Gastroesophageal sphincter (tissue), 4 donors: Measurements from ENCODE around the gene METTL21A. TPM values are rescaled to one million over a fixed set of nuclear protein-coding genes. Genes with fewer than 3 reads are reported as not detected.
"Not testable (repeated sequence)": the region's sequence is repeated elsewhere in the genome, so short reads cannot be mapped to it uniquely, and the experiment has no call there.

Experiments
- ATAC-seq: fragments of 150-250 bp; one replicate; pipeline ENCODE4 v1.9.1; 2016; ENCODE audit warnings: mild to moderate bottlenecking, moderate library complexity
- H3K27ac ChIP-seq, 4 donors: fragments of 200-600 bp; sonication (generic) in 3 of 4; 1 replicate in 3 of 4; 2 replicates in 1 of 4; pipeline ENCODE4 v1.5.1; 2016 to 2019
- H3K27me3 ChIP-seq: fragments of 200-600 bp; sonication (generic); one replicate; pipeline ENCODE4 v1.5.1; 2019
- H3K36me3 ChIP-seq, 2 donors: fragments of 200-600 bp; sonication (generic); one replicate each; pipeline ENCODE4 v1.5.1; 2019; ENCODE audit warnings: control low read depth in 1 of 2
- H3K4me1 ChIP-seq, 3 donors: fragments of 200-600 bp; sonication (generic); 1 replicate in 2 of 3; 2 replicates in 1 of 3; pipeline ENCODE4 v1.5.1; 2016 to 2019; ENCODE audit warnings: control low read depth in 2 of 3
- H3K4me3 ChIP-seq, 2 donors: fragments of 200-600 bp; sonication (generic); one replicate each; pipeline ENCODE4 v1.5.1; 2019; ENCODE audit warnings: mild to moderate bottlenecking in 1 of 2, moderate library complexity in 1 of 2
- H3K9me3 ChIP-seq, 3 donors: fragments of 200-600 bp; sonication (generic); one replicate each; pipeline ENCODE4 v1.5.1; 2017 to 2019; ENCODE audit warnings: control low read depth in 2 of 3
- EP300 ChIP-seq: sonication (generic); formaldehyde crosslinking; IDR thresholded peaks from one replicate; pipeline ENCODE4 v1.6.1; 2017; ENCODE audit warnings: antibody characterized with exemption, mild to moderate bottlenecking
- POLR2A ChIP-seq, 2 donors: fragments of 450-650 bp; IDR thresholded peaks; one replicate each; pipeline ENCODE4 v1.6.1; 2017; ENCODE audit warnings: antibody characterized with exemption in 2 of 2, mild to moderate bottlenecking in 2 of 2, moderate library complexity in 1 of 2
- POLR2AphosphoS5 ChIP-seq: sonication (generic); formaldehyde crosslinking; IDR thresholded peaks from one replicate; pipeline ENCODE4 v1.6.1; 2017; ENCODE audit warnings: antibody characterized with exemption
- WGBS, 2 donors: methylation state at CpG; one replicate each; pipeline ENCODE4 v1.1.5; 2018; ENCODE audit warnings: low coverage in 1 of 2; 5-methylcytosine and 5-hydroxymethylcytosine counted together
- total RNA-seq, 4 donors: library from RNA; depleted of rRNA; stranded (reverse); fragments of >200 nt; gene quantifications; one replicate each; pipeline ENCODE4 v1.1.0, GENCODE V29; 2016
- TF ChIP-seq, protein P1 (sequence below), 4 experiments: fragments of 200-600 bp in 2 of 4; fragments of 450-650 bp in 2 of 4; sonication (generic) in 1 of 4; IDR thresholded peaks; one replicate each; pipeline ENCODE4 v1.5.1; 2017 to 2019; ENCODE audit warnings: antibody characterized with exemption in 4 of 4, mild to moderate bottlenecking in 2 of 4, moderate library complexity in 2 of 4

METTL21A gene
- total RNA-seq, 4 donors from 2014 or later = 7.9 to 24.2 (median 14.3) TPM

DNA sequence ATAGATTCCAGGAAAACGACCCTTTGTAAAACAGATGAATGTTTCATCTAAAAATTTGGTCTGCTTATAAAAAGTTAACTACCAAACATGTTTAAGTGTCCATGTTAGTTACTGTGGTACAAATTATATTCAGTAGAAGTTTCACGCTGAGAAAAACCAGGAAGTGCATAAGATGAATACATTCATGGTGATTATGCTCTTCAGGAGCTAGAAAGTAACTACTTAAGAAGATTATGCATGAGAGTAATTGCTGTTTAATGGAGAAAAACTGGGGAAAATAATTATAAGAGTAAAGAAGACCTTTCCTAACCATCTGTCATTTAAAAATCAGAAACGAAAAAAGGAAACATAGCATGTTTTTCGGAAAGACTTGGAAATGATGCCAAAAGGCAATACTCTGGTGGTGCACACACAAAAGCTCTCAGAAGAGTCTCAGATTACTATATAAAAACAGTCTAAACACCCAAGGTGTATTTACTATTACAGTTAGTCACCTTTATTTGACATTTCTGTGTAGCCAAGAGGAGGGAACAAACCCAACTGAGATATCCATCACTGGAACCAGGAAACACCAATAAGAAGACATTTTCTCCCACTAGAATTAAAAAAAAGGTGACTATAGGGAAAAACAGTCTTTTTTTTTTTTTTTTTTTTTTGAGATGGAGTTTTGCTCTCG lies 38.8 kb upstream of the METTL21A start:
- Histone ChIP-seq H3K27me3 (no peaks in the 10 kb centered on the region), H3K36me3 (no peaks in the 10 kb centered on the region), H3K4me1 (no peaks in the 10 kb centered on the region), H3K9me3 (no peaks in the 10 kb centered on the region), H3K4me3 (no peak overlapping the region), H3K27ac (no peak overlapping the region)
- WGBS, 2 donors = 34 to 39% methylated on average over 4 to 5 of the region's 5 CpGs
- TF ChIP-seq, protein P1, sequence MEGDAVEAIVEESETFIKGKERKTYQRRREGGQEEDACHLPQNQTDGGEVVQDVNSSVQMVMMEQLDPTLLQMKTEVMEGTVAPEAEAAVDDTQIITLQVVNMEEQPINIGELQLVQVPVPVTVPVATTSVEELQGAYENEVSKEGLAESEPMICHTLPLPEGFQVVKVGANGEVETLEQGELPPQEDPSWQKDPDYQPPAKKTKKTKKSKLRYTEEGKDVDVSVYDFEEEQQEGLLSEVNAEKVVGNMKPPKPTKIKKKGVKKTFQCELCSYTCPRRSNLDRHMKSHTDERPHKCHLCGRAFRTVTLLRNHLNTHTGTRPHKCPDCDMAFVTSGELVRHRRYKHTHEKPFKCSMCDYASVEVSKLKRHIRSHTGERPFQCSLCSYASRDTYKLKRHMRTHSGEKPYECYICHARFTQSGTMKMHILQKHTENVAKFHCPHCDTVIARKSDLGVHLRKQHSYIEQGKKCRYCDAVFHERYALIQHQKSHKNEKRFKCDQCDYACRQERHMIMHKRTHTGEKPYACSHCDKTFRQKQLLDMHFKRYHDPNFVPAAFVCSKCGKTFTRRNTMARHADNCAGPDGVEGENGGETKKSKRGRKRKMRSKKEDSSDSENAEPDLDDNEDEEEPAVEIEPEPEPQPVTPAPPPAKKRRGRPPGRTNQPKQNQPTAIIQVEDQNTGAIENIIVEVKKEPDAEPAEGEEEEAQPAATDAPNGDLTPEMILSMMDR (IDR thresholded peaks at IDR 0.05) = no peak
- TF ChIP-seq POLR2A (IDR thresholded peaks at IDR 0.05) = no peak
- no peak for TF ChIP-seq POLR2AphosphoS5
- no peak for TF ChIP-seq EP300
- no peak for ATAC-seq

DNA sequence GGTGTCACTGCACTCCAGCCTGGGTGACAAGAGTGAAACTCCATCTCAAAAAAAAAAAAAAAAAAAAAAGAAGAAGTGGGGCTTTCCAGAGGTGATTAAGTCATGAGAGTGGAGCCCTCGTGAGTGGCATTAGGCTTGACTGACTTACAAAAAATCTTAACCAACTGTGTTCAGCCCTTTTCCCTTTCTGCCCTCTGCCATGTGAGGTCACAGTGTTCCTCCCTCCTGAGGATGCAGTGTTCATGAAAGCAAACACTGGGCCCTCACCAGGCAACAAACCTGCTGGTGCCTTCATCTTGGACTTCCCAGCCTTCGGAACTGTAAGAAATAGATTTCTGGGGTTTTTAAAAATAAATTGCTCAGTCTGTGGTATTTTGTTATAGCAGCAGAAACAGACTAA lies 37.0 kb upstream of the METTL21A start:
- H3K27ac ChIP-seq = no peak overlapping the region
- no peak overlapping the region for H3K4me3 ChIP-seq
- H3K36me3 ChIP-seq = no peaks in the 10 kb centered on the region
- H3K4me1 ChIP-seq = no peaks in the 10 kb centered on the region
- H3K27me3 ChIP-seq = no peaks in the 10 kb centered on the region
- no peak for ATAC-seq
- no CpG with 5 or more reads among the region's 2 CpGs for WGBS, 2 donors
- TF ChIP-seq POLR2AphosphoS5 (no peak), POLR2A (IDR thresholded peaks at IDR 0.05) (no peak), EP300 (no peak)
- TF ChIP-seq, protein P1 (IDR thresholded peaks at IDR 0.05) = no peak
- H3K9me3 ChIP-seq = no peaks in the 10 kb centered on the region

DNA sequence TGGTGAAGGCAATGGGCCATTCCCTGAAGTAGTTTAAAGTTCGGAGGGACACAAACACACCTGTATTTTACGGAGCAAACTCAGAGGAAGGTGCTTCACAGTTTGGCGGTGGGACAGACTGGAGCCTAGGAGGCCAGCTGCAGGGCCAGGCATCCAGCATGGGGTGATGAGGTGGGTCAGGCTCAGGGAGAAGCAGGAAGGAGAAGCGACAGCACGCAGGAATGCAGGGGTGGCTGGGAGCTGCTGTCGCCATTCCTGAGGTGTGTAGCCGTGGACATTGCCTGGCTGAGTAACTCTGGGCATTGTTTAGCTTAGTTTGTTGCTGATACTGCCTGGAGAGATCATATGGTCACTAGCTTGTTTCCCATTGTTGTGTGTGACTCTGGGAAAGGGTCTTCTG lies 35.8 kb upstream of the METTL21A start:
- Histone ChIP-seq H3K9me3 (no peaks in the 10 kb centered on the region), H3K4me3 (no peak overlapping the region), H3K27me3 (no peaks in the 10 kb centered on the region), H3K27ac (no peak overlapping the region), H3K36me3 (no peaks in the 10 kb centered on the region), H3K4me1 (no peaks in the 10 kb centered on the region)
- no peak for ATAC-seq
- TF ChIP-seq POLR2A (IDR thresholded peaks at IDR 0.05) (no peak), POLR2AphosphoS5 (no peak), EP300 (no peak)
- TF ChIP-seq, protein P1 (IDR thresholded peaks at IDR 0.05) = no peak
- WGBS, 2 donors = 80 to 81% methylated on average over 1 to 7 of the region's 7 CpGs

DNA sequence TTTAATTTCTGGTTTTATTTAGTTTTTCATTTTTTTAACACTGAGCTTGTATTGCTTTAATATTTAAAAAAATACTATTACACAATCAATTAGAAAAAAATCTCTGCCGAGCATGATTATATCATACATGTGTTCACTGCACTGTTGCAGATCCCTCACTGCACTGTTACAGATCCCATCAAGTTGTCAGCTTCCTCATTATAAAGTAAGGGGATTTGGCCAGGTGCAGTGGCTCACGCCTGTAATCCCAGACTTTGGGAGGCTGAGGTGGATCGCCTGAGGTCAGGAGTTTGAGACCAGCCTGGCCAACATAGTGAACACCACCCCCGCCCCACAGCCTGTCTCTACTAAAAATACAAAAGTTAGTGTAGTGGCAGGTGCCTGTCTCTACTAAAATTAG lies 33.0 kb upstream of the METTL21A start:
- ATAC-seq = no peak

DNA sequence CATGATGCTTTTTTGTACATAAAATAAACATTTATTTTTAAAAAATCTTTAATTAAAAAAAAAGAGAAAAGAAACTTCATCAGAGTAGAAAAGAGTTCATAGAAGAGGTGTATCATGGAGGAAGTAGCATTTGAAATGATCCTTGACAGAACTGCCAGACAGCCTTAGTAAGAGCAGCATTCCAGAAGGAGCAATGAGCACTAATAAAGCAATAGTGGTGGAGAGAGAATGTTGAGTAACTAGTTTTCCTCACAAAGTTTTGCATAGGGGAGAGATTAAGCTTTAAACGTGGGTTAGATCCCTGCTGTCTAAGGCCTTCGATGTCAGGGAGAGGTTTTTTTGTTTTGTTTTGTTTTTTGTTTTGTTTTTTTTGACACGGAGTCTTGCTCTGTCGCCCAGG lies 29.8 kb upstream of the METTL21A start:
- Histone ChIP-seq H3K9me3 (no peaks in the 10 kb centered on the region), H3K4me3 (no peak overlapping the region), H3K27ac (no peak overlapping the region), H3K27me3 (no peaks in the 10 kb centered on the region), H3K36me3 (no peaks in the 10 kb centered on the region), H3K4me1 (no peaks in the 10 kb centered on the region)
- TF ChIP-seq POLR2A (IDR thresholded peaks at IDR 0.05) (no peak), POLR2AphosphoS5 (no peak), EP300 (no peak)
- TF ChIP-seq, protein P1 (IDR thresholded peaks at IDR 0.05) = no peak
- ATAC-seq = no peak
- 77 to 94% methylated on average over 2 to 4 of the region's 4 CpGs for WGBS, 2 donors

More for the DNA sequence above, 33.0 kb upstream of the METTL21A start:
- 70 to 100% methylated on average over 1 to 4 of the region's 4 CpGs for WGBS, 2 donors
- no peaks in the 10 kb centered on the region for H3K4me1 ChIP-seq
- H3K27ac ChIP-seq = no peak overlapping the region
- TF ChIP-seq, protein P1 (IDR thresholded peaks at IDR 0.05) = no peak
- no peaks in the 10 kb centered on the region for H3K36me3 ChIP-seq
- H3K27me3 ChIP-seq = no peaks in the 10 kb centered on the region
- H3K9me3 ChIP-seq = no peaks in the 10 kb centered on the region
- no peak overlapping the region for H3K4me3 ChIP-seq

DNA sequence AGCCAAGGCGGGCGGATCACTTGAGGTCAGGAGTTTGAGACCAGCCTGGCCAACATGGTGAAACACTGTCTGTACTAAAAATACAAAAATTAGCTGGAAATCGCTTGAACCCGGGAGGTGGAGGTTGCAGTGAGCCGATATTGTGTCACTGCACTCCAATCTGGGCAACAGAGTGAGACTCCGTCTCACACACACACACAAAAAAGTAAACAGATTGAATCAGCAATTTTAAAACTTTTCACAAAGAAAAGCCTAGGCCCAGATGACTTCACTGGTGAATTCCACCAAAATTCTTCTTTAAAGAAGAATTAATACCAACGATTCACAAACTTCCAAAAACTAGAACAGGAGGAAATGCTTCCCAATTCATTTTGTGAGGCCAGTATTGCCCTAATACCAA lies 21.4 kb upstream of the METTL21A start:
- H3K27me3 ChIP-seq, H3K4me1 ChIP-seq, ATAC-seq, H3K9me3 ChIP-seq, H3K27ac ChIP-seq, H3K36me3 ChIP-seq, H3K4me3 ChIP-seq: not testable (repeated sequence)
- WGBS, 2 donors = 89 to 91% methylated on average over 5 to 6 of the region's 7 CpGs
